SK-N-MC (cell line): ENCODE measurements around the gene RCAN1.

Experiments
- EZH2 ChIP-seq: fragments of 200-600 bp; sonication (generic); IDR thresholded peaks from one replicate; pipeline ENCODE4 v1.6.1; 2017; ENCODE audit warnings: antibody characterized with exemption
- FOXP2 ChIP-seq: optimal IDR thresholded peaks from 2 replicates; pipeline ENCODE3; 2011; ENCODE audit warnings: mild to moderate bottlenecking, moderate library complexity; ENCODE audit not compliant: insufficient read depth; ENCODE audit errors: extremely low read length, control extremely low read depth
- POLR2AphosphoS5 ChIP-seq: IDR thresholded peaks from 2 replicates; pipeline ENCODE4 v1.6.1; 2012; ENCODE audit warnings: mild to moderate bottlenecking, low read depth, low read length, borderline replicate concordance

DNA sequence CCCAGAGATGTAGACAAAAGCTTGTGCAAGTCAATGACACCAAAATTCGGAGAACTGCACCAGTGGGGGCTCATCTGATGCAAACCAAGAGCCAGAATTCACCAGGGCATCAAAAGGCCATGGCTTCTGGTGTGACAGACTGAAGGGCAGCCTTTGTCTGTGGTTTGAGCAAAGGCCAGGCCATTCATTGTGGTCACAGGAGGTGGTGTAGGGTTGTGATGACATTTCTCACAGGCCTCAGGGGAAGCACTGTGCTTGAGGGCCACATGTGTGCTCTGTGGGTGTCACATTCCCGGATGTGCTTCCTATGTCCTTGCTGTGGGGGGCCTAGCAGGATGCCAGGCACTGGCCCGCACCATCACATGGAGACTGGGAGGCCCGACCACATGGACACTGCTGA is 80.4 kb downstream of the RCAN1 start:
- TF ChIP-seq POLR2AphosphoS5: no peak
- TF ChIP-seq EZH2: no peak
- no peak for TF ChIP-seq FOXP2
